Muscle layer of duodenum (tissue), 2 donors: ENCODE results near the gene GALNT13.

Experiments used
- H3K27ac ChIP-seq: one replicate; pipeline ENCODE4 v1.7.0; 2013; ENCODE audit warnings: mild to moderate bottlenecking, low read length
- H3K27me3 ChIP-seq: one replicate; pipeline ENCODE4 v1.7.0; 2013; ENCODE audit warnings: low read depth, mild to moderate bottlenecking, control low read depth, low read length
- H3K36me3 ChIP-seq, 2 donors: one replicate each; pipeline ENCODE4 v1.7.0; 2013; ENCODE audit warnings: low read length in 2 of 2, control low read depth in 1 of 2, mild to moderate bottlenecking in 1 of 2; ENCODE audit not compliant: insufficient read depth in 2 of 2, control insufficient read depth in 1 of 2
- H3K4me1 ChIP-seq, 2 donors: one replicate each; pipeline ENCODE4 v1.7.0; 2013; ENCODE audit warnings: low read length in 2 of 2, mild to moderate bottlenecking in 2 of 2, control low read depth in 1 of 2, moderate library complexity in 1 of 2; ENCODE audit not compliant: insufficient read depth in 2 of 2, control insufficient read depth in 1 of 2
- H3K4me3 ChIP-seq, 2 donors: one replicate each; pipeline ENCODE4 v1.7.0; 2013; ENCODE audit warnings: low read length in 2 of 2, low read depth in 1 of 2, mild to moderate bottlenecking in 1 of 2
- H3K9me3 ChIP-seq, 2 donors: one replicate each; pipeline ENCODE4 v1.7.0; 2013; ENCODE audit warnings: low read length in 2 of 2, control low read depth in 1 of 2, mild to moderate bottlenecking in 1 of 2; ENCODE audit not compliant: control insufficient read depth in 1 of 2
- donor health status: healthy.

GALNT13 gene

DNA sequence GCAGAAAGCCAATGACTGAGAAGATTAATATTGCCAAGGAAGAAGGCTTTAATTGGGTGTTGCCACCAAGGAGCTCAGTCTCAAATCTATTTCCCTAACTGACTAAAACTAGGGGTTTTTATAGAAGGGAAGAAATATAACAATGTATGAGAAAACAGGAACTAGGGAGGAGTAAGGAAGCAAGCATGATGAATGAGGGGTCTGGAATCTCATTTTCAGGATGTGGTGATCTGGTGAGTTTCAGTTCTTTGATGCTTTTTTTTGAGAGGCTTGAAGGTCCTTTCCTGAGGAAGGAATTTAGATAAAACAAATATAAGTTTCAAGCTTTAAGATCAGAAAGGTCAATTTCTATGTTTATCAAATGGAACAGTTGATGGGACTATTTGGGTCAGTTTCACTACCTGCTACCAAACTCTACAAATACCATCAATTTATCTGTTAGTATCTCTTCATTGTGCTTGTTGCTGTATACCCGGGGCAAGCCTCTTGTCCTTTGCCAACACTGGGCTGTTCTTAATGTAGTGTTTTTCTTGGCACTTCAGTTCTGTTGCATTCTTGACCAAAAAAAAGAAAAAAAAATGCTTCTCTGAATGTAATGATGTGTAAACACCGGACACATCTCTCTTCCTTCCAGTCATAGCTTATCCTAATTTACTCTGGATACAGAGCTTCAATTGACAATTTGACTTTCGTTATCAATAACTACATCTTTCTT lies 357.0 kb downstream of the GALNT13 start:
- Histone ChIP-seq H3K9me3 (no peaks in the 10 kb centered on the region), H3K27me3 (no peaks in the 10 kb centered on the region), H3K4me1 (no peaks in the 10 kb centered on the region), H3K36me3 (no peaks in the 10 kb centered on the region), H3K27ac (no peak overlapping the region), H3K4me3 (no peak overlapping the region)

DNA sequence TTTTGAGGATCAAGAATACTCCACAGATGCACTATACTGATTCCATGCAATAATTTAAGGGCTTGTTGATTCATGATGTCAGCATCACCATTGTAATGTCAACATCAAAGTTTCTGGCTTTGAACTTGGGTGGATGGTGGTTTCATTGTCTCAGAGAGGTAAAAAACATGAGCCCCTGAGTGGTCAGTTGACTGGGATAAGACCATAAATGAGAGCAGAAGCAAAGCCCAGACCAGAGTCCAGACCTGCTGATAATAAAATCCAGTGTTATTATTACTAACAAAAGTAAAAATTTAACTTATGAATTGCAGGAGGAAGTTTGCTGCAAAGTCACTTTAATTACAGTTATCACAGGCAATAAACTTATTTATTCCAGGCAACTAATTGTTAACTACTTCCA lies 358.2 kb downstream of the GALNT13 start:
- Histone ChIP-seq H3K36me3 (no peaks in the 10 kb centered on the region), H3K9me3 (no peaks in the 10 kb centered on the region), H3K27ac (no peak overlapping the region), H3K4me1 (no peaks in the 10 kb centered on the region), H3K27me3 (no peaks in the 10 kb centered on the region), H3K4me3 (no peak overlapping the region)

DNA sequence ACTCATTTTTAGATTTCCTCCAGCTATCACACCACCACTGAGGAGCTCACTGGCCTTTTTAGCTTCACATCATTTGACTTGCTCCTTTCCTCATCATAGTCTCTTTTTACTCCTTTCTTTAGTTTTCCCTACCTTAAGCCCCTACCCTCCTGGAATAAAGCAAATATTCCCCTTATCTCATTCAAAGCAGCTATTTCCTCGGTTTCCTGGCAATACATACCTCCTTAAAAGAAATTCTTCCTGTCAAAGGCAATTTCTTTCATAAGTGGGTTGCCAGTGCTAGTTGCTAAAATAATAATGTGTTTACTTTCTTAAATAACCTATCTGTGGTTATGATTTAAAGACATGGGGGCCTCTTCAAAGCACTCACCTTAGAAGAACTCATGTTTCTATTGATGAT lies 359.3 kb downstream of the GALNT13 start:
- Histone ChIP-seq H3K27ac (no peak overlapping the region), H3K4me3 (no peak overlapping the region), H3K4me1 (no peaks in the 10 kb centered on the region), H3K9me3 (no peaks in the 10 kb centered on the region), H3K36me3 (no peaks in the 10 kb centered on the region), H3K27me3 (no peaks in the 10 kb centered on the region)

DNA sequence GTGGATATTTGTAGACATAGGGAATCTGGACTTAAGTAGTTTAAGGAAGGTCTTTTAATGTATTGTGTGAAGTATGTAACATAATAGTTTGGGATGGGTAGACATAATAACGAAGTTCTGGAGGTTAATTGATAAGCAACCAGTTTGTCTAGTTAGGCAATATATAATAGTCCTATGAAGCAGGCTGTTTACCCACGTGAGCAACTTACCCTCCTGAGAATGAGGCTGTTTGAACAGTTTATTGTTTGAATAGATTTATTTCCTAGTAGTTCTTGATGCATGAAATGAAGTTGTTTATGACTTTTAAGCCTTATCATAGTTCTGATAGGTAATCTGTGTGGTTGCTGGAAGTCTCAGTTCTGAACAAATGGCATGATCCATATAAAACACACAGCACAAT lies 361.5 kb downstream of the GALNT13 start:
- H3K27ac ChIP-seq, result no peak overlapping the region
- H3K9me3 ChIP-seq, result no peaks in the 10 kb centered on the region
- no peak overlapping the region for H3K4me3 ChIP-seq
- H3K27me3 ChIP-seq, result no peaks in the 10 kb centered on the region
- no peaks in the 10 kb centered on the region for H3K4me1 ChIP-seq
- no peaks in the 10 kb centered on the region for H3K36me3 ChIP-seq

DNA sequence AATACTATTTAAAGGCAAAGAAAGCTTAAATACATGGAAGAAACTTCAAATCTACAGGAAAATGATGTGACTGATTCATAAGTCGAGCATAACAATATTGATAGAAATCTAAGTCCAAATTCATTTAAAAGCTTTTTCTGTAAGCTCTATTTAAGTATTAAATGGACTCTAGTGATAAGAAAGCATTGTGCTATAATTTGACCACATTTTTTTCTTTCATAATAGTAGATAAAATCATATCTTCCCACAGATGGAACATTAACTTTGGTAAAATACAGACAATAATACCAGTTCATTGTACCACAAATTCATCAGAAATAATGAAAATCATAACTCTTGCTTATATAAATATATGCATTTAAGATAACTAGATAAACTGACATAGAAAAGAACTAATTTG lies 366.5 kb downstream of the GALNT13 start:
- H3K9me3 ChIP-seq, result no peaks in the 10 kb centered on the region
- no peaks in the 10 kb centered on the region for H3K36me3 ChIP-seq
- no peak overlapping the region for H3K27ac ChIP-seq
- H3K4me3 ChIP-seq, result no peak overlapping the region
- H3K4me1 ChIP-seq, result no peaks in the 10 kb centered on the region
- H3K27me3 ChIP-seq, result no peaks in the 10 kb centered on the region

DNA sequence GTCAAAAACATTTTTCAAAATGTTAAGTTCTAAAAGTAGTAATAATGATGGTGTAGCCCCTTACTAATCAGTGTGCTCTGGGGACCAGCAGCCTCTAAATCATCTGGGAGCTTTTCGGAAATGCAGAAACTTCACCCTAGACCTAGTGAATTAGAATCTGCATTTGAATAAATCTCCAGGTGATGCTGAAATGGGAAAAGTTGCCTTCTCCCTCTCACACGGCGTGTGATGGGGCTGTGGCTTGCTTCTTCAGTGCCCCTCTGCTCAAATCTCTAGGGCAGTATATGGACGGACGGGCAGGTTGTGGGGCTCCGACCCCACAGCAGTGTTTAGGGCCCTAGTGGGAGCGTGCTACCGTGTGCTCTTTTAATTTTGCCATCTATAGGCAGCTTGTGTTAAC lies 368.6 kb downstream of the GALNT13 start:
- H3K27ac ChIP-seq, result no peak overlapping the region
- no peaks in the 10 kb centered on the region for H3K4me1 ChIP-seq
- H3K27me3 ChIP-seq, result no peaks in the 10 kb centered on the region
- H3K9me3 ChIP-seq, result no peaks in the 10 kb centered on the region
- no peaks in the 10 kb centered on the region for H3K36me3 ChIP-seq
- no peak overlapping the region for H3K4me3 ChIP-seq

DNA sequence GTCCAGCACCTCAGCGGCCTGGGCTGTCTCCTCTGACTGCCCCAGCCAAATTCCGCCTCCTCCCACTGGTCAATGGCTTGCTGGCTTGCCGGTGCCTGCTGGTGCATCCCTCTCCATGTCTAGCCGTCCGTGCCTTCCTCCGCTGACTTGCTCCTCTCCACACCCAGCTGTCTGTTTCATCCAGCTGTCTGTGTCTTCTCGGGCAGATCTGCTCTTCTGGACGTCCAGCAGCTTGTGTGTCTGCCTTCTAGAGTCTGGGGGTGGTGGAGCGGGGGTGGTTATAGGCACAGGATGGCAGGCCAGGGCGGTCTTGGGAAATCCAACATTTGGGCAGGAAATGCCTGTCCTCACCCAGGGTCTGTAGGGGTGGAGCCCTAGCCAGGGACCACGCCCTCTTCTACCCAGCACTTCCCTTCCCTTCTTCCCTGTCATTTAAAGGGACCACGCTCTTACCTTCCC lies 369.2 kb downstream of the GALNT13 start:
- no peak overlapping the region for H3K27ac ChIP-seq
- no peaks in the 10 kb centered on the region for H3K36me3 ChIP-seq
- H3K4me3 ChIP-seq, result no peak overlapping the region
- no peaks in the 10 kb centered on the region for H3K27me3 ChIP-seq
- H3K4me1 ChIP-seq, result no peaks in the 10 kb centered on the region
- no peaks in the 10 kb centered on the region for H3K9me3 ChIP-seq

DNA sequence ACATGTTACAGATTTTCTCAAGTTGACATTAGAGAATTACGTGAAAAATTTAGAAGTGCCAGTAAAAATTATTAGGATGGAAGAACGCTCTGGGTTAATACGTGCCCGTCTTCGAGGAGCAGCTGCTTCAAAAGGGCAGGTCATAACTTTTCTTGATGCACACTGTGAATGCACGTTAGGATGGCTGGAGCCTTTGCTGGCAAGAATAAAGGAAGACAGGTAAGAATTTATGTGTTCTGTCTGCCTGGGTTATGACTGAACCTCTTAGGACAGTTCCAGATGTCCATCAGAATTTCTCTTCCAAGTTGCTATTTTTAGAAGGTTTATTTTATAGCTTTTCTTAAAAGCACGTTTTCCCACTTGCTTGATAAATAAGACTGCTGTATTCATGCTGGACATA lies 371.0 kb downstream of the GALNT13 start:
- H3K36me3 ChIP-seq, result no peaks in the 10 kb centered on the region
- H3K9me3 ChIP-seq, result no peaks in the 10 kb centered on the region
- H3K27ac ChIP-seq, result no peak overlapping the region

DNA sequence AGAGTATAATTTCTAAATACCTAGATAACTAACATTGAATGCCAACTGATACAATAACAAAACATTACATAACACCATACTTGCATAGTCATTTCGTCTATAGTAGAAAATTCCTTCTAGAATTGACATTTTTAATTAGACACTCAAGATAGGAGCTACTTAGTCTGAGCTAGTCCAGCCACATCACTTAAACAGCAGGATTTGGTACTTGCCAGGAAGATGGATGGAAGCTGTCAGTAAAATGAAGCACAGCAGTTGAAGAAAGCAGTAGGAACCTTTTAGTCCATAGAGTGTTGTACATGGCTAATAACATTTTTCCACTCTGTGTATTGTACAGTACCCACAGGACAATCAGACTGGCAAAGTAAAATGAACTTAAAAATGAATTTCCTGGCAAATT lies 372.0 kb downstream of the GALNT13 start:
- Histone ChIP-seq H3K4me3 (no peak overlapping the region), H3K36me3 (no peaks in the 10 kb centered on the region), H3K27ac (no peak overlapping the region), H3K27me3 (no peaks in the 10 kb centered on the region), H3K9me3 (no peaks in the 10 kb centered on the region), H3K4me1 (no peaks in the 10 kb centered on the region)

More for the DNA sequence above, 371.0 kb downstream of the GALNT13 start:
- Histone ChIP-seq H3K27me3 (no peaks in the 10 kb centered on the region), H3K4me3 (no peak overlapping the region), H3K4me1 (no peaks in the 10 kb centered on the region)

DNA sequence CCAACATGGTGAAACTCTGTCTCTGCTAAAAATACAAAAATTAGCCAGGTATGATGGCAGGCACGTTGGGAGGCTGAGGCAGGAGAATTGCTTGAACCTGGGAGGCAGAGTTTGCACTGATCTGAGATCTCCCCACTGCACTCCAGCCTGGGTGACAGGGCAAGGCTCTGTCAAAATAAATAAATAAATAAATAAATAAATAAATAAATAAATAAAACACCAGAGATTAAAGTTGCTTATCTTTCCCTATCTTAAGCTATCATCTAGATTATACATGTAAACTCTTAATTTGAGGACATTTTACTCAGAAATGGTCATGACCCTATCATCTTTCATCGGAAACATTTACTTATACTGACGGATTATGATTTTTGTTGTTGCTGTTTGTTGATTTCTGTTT lies 373.2 kb downstream of the GALNT13 start:
- no peaks in the 10 kb centered on the region for H3K4me1 ChIP-seq
- no peaks in the 10 kb centered on the region for H3K9me3 ChIP-seq
- no peak overlapping the region for H3K27ac ChIP-seq
- no peak overlapping the region for H3K4me3 ChIP-seq
- no peaks in the 10 kb centered on the region for H3K36me3 ChIP-seq
- no peaks in the 10 kb centered on the region for H3K27me3 ChIP-seq

DNA sequence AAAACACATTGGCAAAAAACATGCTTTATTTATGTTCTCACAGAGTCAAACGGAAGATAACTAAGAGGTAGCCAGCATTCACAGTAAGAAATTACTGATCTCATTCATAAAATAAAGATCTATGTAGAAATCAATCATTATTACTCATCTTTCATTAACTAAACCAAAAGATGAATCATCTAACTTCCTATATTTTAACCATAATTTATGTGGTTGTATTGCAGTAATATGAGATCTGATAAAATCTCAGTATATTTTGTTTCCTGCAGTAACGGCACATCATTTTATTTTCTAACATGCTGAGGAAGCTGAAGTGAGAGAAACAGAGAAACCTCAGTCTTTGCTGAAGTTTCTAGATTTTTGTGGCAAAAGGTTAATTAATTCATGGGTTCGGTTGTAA lies 375.8 kb downstream of the GALNT13 start:
- no peaks in the 10 kb centered on the region for H3K9me3 ChIP-seq
- H3K27ac ChIP-seq, result no peak overlapping the region
- H3K36me3 ChIP-seq, result no peaks in the 10 kb centered on the region
- H3K4me3 ChIP-seq, result no peak overlapping the region
- H3K4me1 ChIP-seq, result no peaks in the 10 kb centered on the region
- no peaks in the 10 kb centered on the region for H3K27me3 ChIP-seq

DNA sequence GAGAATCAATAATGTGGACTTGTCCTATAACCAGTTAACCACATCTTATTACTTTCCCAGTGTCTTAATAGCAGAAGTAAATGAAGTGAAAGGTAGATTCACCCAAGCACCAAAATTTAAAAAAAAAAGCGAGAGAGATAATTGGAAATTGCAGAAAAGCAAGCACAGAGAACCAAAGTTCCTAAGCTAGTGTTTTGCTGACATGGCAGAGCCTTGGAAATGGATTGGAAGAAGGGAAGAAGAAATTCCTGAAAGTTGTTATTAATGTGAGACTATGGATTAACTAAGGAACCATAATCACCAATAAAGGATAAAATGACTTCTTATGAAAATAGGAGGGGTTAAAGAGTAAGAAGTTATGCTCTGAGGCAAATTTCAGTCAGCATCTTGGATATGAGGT lies 384.4 kb downstream of the GALNT13 start:
- H3K27ac ChIP-seq, result no peak overlapping the region
- H3K36me3 ChIP-seq, result no peaks in the 10 kb centered on the region
- H3K4me3 ChIP-seq, result no peak overlapping the region
- no peaks in the 10 kb centered on the region for H3K9me3 ChIP-seq
- H3K27me3 ChIP-seq, result no peaks in the 10 kb centered on the region
- H3K4me1 ChIP-seq, result no peaks in the 10 kb centered on the region
